ENCODE measurements around the gene HSD17B8. TPM values are rescaled to one million over a fixed set of nuclear protein-coding genes. Genes with fewer than 3 reads are reported as not detected.

The HSD17B8 gene
- total and polyA plus RNA-seq, 8 donors: 8.0 to 29.9 (median 21.5) TPM; not detected in 1

DNA sequence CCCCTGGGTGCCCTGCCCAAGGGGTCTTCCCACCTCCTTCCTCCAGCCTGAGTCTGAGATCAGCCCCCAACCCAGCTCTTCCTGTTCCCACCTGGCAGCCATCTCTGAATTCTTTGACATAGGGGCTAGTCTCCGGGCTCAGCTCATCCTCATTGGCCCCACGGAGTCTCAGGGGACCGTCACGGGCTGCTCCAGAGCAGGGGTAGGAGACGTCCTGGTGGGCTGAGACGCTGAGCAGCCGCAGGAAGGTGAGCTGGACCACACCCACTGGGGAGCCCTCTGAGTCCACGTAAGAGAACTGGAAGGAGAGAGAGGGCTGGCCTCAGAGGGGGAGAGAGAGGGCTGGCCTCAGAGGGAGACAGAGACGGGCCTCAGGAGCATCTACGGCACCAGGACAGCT lies 40.3 kb upstream of the HSD17B8 start:
- no peak overlapping the region for H3K27ac ChIP-seq
- H3K9me3 ChIP-seq: no peaks in the 10 kb centered on the region
- no peak for TF ChIP-seq POLR2AphosphoS5 (IDR thresholded peaks at IDR 0.05)
- TF ChIP-seq EP300 (IDR thresholded peaks at IDR 0.05): no peak
- no peak for TF ChIP-seq POLR2A (IDR thresholded peaks at IDR 0.05)
- TF ChIP-seq, protein P1, sequence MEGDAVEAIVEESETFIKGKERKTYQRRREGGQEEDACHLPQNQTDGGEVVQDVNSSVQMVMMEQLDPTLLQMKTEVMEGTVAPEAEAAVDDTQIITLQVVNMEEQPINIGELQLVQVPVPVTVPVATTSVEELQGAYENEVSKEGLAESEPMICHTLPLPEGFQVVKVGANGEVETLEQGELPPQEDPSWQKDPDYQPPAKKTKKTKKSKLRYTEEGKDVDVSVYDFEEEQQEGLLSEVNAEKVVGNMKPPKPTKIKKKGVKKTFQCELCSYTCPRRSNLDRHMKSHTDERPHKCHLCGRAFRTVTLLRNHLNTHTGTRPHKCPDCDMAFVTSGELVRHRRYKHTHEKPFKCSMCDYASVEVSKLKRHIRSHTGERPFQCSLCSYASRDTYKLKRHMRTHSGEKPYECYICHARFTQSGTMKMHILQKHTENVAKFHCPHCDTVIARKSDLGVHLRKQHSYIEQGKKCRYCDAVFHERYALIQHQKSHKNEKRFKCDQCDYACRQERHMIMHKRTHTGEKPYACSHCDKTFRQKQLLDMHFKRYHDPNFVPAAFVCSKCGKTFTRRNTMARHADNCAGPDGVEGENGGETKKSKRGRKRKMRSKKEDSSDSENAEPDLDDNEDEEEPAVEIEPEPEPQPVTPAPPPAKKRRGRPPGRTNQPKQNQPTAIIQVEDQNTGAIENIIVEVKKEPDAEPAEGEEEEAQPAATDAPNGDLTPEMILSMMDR (IDR thresholded peaks at IDR 0.05): no peak
- no peak overlapping the region for H3K4me3 ChIP-seq
- H3K36me3 ChIP-seq: no peaks in the 10 kb centered on the region
- WGBS, 5 donors: 51 to 70% (median 59%) methylated on average over 10 of the region's 10 CpGs
- H3K4me1 ChIP-seq: peaks cover 14 to 21% (median 17%) of the 10 kb centered on the region in 4 donors
- no peak for DNase-seq
- H3K27me3 ChIP-seq: peaks cover 0 to 6% (median 0%) of the 10 kb centered on the region in 3 donors
- intact Hi-C loops (cut with DNase I; ENCODE audit: low total_unique reads): loop anchor here (5.0 kb wide), 1 partner anchor 83 kb away; no protein-coding TSS in a partner anchor

DNA sequence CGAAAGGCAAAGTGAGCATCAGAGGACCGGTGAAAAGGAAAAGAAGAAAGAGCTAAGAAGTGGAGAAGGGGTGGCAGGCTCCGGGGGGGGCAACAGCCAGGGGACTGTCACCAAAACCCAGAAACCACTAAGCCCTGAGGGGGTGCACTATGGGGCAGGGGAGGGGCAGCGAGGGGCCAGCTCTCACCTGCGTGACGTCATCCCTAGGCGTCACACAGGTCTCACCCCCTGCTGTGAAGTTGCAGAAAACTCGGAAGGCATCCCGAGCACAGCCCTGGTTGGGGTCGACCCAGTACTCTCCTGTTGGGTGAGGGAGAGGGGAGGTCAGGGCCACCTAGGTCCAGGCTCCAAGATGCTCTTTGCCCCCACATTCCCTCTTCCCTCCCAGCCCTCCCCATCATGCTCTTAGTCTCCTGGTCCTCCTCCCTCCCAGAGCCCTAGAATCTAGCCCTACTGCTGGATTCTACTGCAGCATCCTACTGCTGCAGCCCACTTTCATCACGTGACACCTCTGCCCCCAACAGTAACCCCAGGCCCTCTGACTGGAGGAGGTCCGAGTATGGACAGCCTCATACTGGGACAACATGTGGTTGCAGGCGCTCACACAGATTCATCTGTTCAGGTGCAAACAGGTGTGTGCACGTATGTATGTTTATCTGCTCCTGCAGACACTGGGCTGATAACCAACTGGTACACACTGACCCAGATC lies 39.6 kb upstream of the HSD17B8 start:
- no peaks in the 10 kb centered on the region for H3K9me3 ChIP-seq
- intact Hi-C loops (cut with DNase I; ENCODE audit: low total_unique reads): loop anchor here (5.0 kb wide), 1 partner anchor 82 kb away; no protein-coding TSS in a partner anchor
- no peak overlapping the region for H3K27ac ChIP-seq
- no peak for TF ChIP-seq EP300 (IDR thresholded peaks at IDR 0.05)
- TF ChIP-seq POLR2A (IDR thresholded peaks at IDR 0.05): no peak
- TF ChIP-seq, protein P1 (IDR thresholded peaks at IDR 0.05): no peak
- TF ChIP-seq POLR2AphosphoS5 (IDR thresholded peaks at IDR 0.05): no peak
- no peaks in the 10 kb centered on the region for H3K36me3 ChIP-seq
- WGBS, 5 donors: 54 to 67% (median 60%) methylated on average over 14 of the region's 14 CpGs
- H3K27me3 ChIP-seq: peaks cover 0 to 6% (median 0%) of the 10 kb centered on the region in 3 donors
- no peak for DNase-seq
- H3K4me3 ChIP-seq: no peak overlapping the region
- peaks cover 14 to 21% (median 17%) of the 10 kb centered on the region in 4 donors for H3K4me1 ChIP-seq

- 86 to 91% (median 87%) methylated on average over 14 to 17 of the region's 17 CpGs for WGBS, 5 donors
- Histone ChIP-seq H3K27me3 (peaks cover 0 to 6% (median 0%) of the 10 kb centered on the region in 3 donors), H3K4me1 (peaks cover 13 to 17% (median 15%) of the 10 kb centered on the region in 4 donors), H3K27ac (no peak overlapping the region), H3K4me3 (no peak overlapping the region), H3K36me3 (no peaks in the 10 kb centered on the region), H3K9me3 (no peaks in the 10 kb centered on the region)
- intact Hi-C loops (cut with DNase I; ENCODE audit: low total_unique reads): no loop called here
- TF ChIP-seq EP300 (IDR thresholded peaks at IDR 0.05): no peak
- no peak for TF ChIP-seq POLR2AphosphoS5 (IDR thresholded peaks at IDR 0.05)
- TF ChIP-seq, protein P1 (IDR thresholded peaks at IDR 0.05): no peak
- TF ChIP-seq POLR2A (IDR thresholded peaks at IDR 0.05): no peak
- no peak for DNase-seq
These were observed 38.7 kb upstream of the HSD17B8 start for GRCh38 chr6:33165581-33166258.

GRCh38 chr6:33166363-33166762 lies 38.1 kb upstream of the HSD17B8 start:
- Histone ChIP-seq H3K27me3 (peaks cover 0 to 6% (median 0%) of the 10 kb centered on the region in 3 donors), H3K4me3 (no peak overlapping the region), H3K9me3 (no peaks in the 10 kb centered on the region), H3K4me1 (peaks cover 7 to 10% (median 9%) of the 10 kb centered on the region in 4 donors), H3K36me3 (no peaks in the 10 kb centered on the region), H3K27ac (no peak overlapping the region)
- no peak for DNase-seq
- TF ChIP-seq, protein P1 (IDR thresholded peaks at IDR 0.05): no peak
- 71 to 92% (median 85%) methylated on average over 3 to 6 of the region's 6 CpGs for WGBS, 5 donors
- intact Hi-C loops (cut with DNase I; ENCODE audit: low total_unique reads): no loop called here
